ENCODE results near the gene MAT2B. TPM values are rescaled to one million over a fixed set of nuclear protein-coding genes. Genes with fewer than 3 reads are reported as not detected.

The MAT2B gene
- total RNA-seq, 1 experiment from 2014 or later = 66.2 TPM

GRCh38 chr5:163531272-163531671, 25.9 kb downstream of the MAT2B start:
- no peak for DNase-seq

DNA sequence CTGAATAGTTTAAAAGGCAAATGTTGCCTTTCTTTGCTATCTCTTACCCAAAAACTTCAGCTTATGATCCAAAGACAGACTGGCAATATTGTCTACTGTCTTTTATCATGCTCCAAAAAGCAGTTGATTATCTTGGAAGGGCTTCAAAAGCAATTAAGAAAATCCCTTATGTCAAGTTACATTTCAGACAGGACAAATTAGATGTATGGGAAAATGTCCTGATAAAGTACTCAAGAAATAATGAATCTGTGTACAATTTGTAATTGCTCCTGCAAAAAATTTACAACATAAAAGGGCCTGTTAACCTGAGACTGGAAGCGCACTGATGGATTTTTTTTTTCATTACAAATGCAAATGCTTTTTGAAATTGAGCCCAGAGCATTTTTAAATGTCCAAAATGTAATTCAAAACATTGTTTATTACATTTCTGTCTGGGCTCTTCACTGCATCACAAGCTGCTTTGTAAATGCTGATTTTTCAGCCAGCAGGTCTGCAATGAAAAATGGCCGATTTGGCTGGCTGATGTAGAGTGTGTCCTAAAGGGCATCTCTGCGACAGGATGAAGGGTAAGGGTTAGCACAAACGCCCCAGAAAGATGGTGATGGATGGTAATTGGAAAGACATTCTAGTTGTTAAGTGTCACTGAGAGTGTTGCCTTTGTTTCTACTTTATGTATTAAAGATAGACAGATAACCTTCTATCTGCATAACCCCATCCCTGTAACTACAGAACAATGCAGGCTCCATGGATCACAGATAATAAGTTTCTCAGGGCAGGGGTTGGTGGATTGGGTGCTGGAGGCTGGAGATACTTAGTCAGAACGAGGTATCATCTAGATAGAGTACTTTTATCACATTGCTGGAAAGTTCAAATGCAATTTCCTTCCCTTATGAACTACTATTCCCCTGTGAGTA, 27.0 kb downstream of the MAT2B start:
- no peaks in the 10 kb centered on the region for H3F3A ChIP-seq (ENCODE audit: insufficient read depth, low read depth)
- peaks cover 41% of the 10 kb centered on the region for H3K27me3 ChIP-seq (ENCODE audit: insufficient read depth, low read depth)
- H2AFZ ChIP-seq = no peak overlapping the region
- no peak overlapping the region for H3K4me3 ChIP-seq
- no peak for DNase-seq
- POLR2A ChIA-PET (ENCODE audit: unreplicated experiment) = no interaction called here
- no peaks in the 10 kb centered on the region for H3K4me1 ChIP-seq (replicated peaks; ENCODE audit: insufficient read depth)
- H3K36me3 ChIP-seq (ENCODE audit: low read depth) = no peaks in the 10 kb centered on the region
- no TSS peak for BruUV-seq (replicated peaks)
- H3K79me2 ChIP-seq (ENCODE audit: low read depth) = no peaks in the 10 kb centered on the region
- H4K20me1 ChIP-seq (ENCODE audit: insufficient read depth) = no peaks in the 10 kb centered on the region
- no peak overlapping the region for H3K4me2 ChIP-seq
- no peaks in the 10 kb centered on the region for H3K9me3 ChIP-seq (ENCODE audit: insufficient read depth, low read depth)
- CTCF ChIA-PET = no interaction called here
- intact Hi-C loops (cut with micrococcal nuclease; ENCODE audit: unreplicated experiment) = no loop called here
- H3K9me2 ChIP-seq (ENCODE audit: insufficient read depth) = no peaks in the 10 kb centered on the region
- TF ChIP-seq CTCF (conservative IDR thresholded peaks at IDR 0.05) = no peak
- no peak for TF ChIP-seq EZH2 (IDR thresholded peaks at IDR 0.05; ENCODE audit: low read depth)
- no peak overlapping the region for H3K27ac ChIP-seq

More at GRCh38 chr5:163531272-163531671, 25.9 kb downstream of the MAT2B start:
- no peaks in the 10 kb centered on the region for H3F3A ChIP-seq (ENCODE audit: insufficient read depth, low read depth)
- no peaks in the 10 kb centered on the region for H3K9me3 ChIP-seq (ENCODE audit: insufficient read depth, low read depth)
- no peaks in the 10 kb centered on the region for H3K36me3 ChIP-seq (ENCODE audit: low read depth)
- H4K20me1 ChIP-seq (ENCODE audit: insufficient read depth) = no peaks in the 10 kb centered on the region
- H3K9me2 ChIP-seq (ENCODE audit: insufficient read depth) = no peaks in the 10 kb centered on the region
- ChIA-PET CTCF (no interaction called here), POLR2A (ENCODE audit: unreplicated experiment) (no interaction called here)
- intact Hi-C loops (cut with micrococcal nuclease; ENCODE audit: unreplicated experiment) = no loop called here
- H2AFZ ChIP-seq = no peak overlapping the region
- H3K79me2 ChIP-seq (ENCODE audit: low read depth) = no peaks in the 10 kb centered on the region
- no peak overlapping the region for H3K4me3 ChIP-seq
- TF ChIP-seq EZH2 (IDR thresholded peaks at IDR 0.05; ENCODE audit: low read depth) (no peak), CTCF (conservative IDR thresholded peaks at IDR 0.05) (no peak)
- H3K27me3 ChIP-seq (ENCODE audit: insufficient read depth, low read depth) = peaks cover 52% of the 10 kb centered on the region
- H3K4me2 ChIP-seq = no peak overlapping the region
- no peak overlapping the region for H3K27ac ChIP-seq
- H3K4me1 ChIP-seq (replicated peaks; ENCODE audit: insufficient read depth) = no peaks in the 10 kb centered on the region
- no TSS peak for BruUV-seq (replicated peaks)

- CTCF ChIA-PET = no interaction called here
- Histone ChIP-seq H3K4me1 (replicated peaks; ENCODE audit: insufficient read depth) (no peaks in the 10 kb centered on the region), H3K4me3 (no peak overlapping the region), H3K9me2 (ENCODE audit: insufficient read depth) (no peaks in the 10 kb centered on the region), H3K9me3 (ENCODE audit: insufficient read depth, low read depth) (no peaks in the 10 kb centered on the region), H4K20me1 (ENCODE audit: insufficient read depth) (no peaks in the 10 kb centered on the region), H3K79me2 (ENCODE audit: low read depth) (no peaks in the 10 kb centered on the region), H3F3A (ENCODE audit: insufficient read depth, low read depth) (no peaks in the 10 kb centered on the region), H3K27ac (no peak overlapping the region), H3K4me2 (no peak overlapping the region), H2AFZ (no peak overlapping the region), H3K27me3 (ENCODE audit: insufficient read depth, low read depth) (peaks cover 38% of the 10 kb centered on the region), H3K36me3 (ENCODE audit: low read depth) (no peaks in the 10 kb centered on the region)
- no peak for TF ChIP-seq EZH2 (IDR thresholded peaks at IDR 0.05; ENCODE audit: low read depth)
- POLR2A ChIA-PET (ENCODE audit: unreplicated experiment) = no interaction called here
- DNase-seq = no peak
- BruUV-seq (replicated peaks) = no TSS peak
- intact Hi-C loops (cut with micrococcal nuclease; ENCODE audit: unreplicated experiment) = no loop called here
Measured at GRCh38 chr5:163533223-163533622, 27.8 kb downstream of the MAT2B start.

Data from PC-9 (cell line).